Measurements from ENCODE around the gene NBAS. TPM values are rescaled to one million over a fixed set of nuclear protein-coding genes. Genes with fewer than 3 reads are reported as not detected.

Gene NBAS
- total and polyA plus RNA-seq, 2 of the 4 experiments (the other 2 are of a cell fraction), result 22.3 to 105 TPM

GRCh38 chr2:15557887-15558311, 3.2 kb downstream of the NBAS start (continued):
- no peak for TF ChIP-seq FOS (IDR thresholded peaks at IDR 0.05; ENCODE audit: low read depth, low read length)
- no peak for TF ChIP-seq NFE2L2 (IDR thresholded peaks at IDR 0.05; ENCODE audit: low read depth, low read length)
- TF ChIP-seq RCOR1 (IDR thresholded peaks at IDR 0.05; ENCODE audit: insufficient replicate concordance, low read length), result no peak

- H2BK15ac ChIP-seq (ENCODE audit: low read depth, low read length), result no peak overlapping the region
- H2BK20ac ChIP-seq (ENCODE audit: low read depth, low read length), result no peak overlapping the region
- no peak overlapping the region for H2AFZ ChIP-seq (replicated peaks; ENCODE audit: low read length, poor library complexity)
- H4K20me1 ChIP-seq (ENCODE audit: insufficient read depth, low read length), result peaks cover 8% of the 10 kb centered on the region; the same call in 1 of the 2 replicates
- H3K27ac ChIP-seq (ENCODE audit: insufficient read depth, low read length), result no peak overlapping the region
- ChIA-PET CTCF (interaction anchor here (1.0 to 1.4 kb wide), 2 partner anchors 10 to 15 kb away, joined by 3 read pairs; no protein-coding TSS in a partner anchor), POLR2A (ENCODE audit: unreplicated experiment) (no interaction called here)
- intact Hi-C loops (cut with micrococcal nuclease), result no loop called here
- no peak overlapping the region for H3K23ac ChIP-seq (ENCODE audit: low read depth, low read length)
- ATAC-seq (ENCODE audit: low read depth), result no peak
- no peak for TF ChIP-seq RAD21 (IDR thresholded peaks at IDR 0.05; ENCODE audit: low read length)
- H2BK5ac ChIP-seq (ENCODE audit: low read depth, low read length, poor library complexity, severe bottlenecking), result no peak overlapping the region
- H4K91ac ChIP-seq (ENCODE audit: insufficient read depth, low read depth, low read length), result no peak overlapping the region
- no peak overlapping the region for H3K18ac ChIP-seq (ENCODE audit: low read depth, low read length)
- no peak overlapping the region for H2BK120ac ChIP-seq (ENCODE audit: low read depth, low read length)
- H3K4ac ChIP-seq (ENCODE audit: low read depth, low read length), result no peak overlapping the region
- H3K56ac ChIP-seq (ENCODE audit: extremely low read depth, insufficient read depth, low read length), result no peak overlapping the region
- no peak overlapping the region for H4K5ac ChIP-seq (ENCODE audit: low read depth, low read length)
- peaks cover 3% of the 10 kb centered on the region for H3K9me1 ChIP-seq (ENCODE audit: insufficient read depth, low read length)
- H3K9ac ChIP-seq (ENCODE audit: low read depth, low read length), result no peak overlapping the region
- BruUV-seq (replicated peaks), result no TSS peak
- H3K14ac ChIP-seq (replicated peaks; ENCODE audit: low read depth, low read length), result no peak overlapping the region
- H3K4me2 ChIP-seq (ENCODE audit: low read depth, low read length), result no peak overlapping the region
- H3K4me1 ChIP-seq (ENCODE audit: control insufficient read depth, insufficient read depth, low read length), result no peaks in the 10 kb centered on the region
- in situ Hi-C loops (cut with MboI; ENCODE audit: low sequenced_read_pairs), result no loop called here
- no peak overlapping the region for H3K4me3 ChIP-seq (ENCODE audit: insufficient read depth, low read depth, low read length)
- no peak overlapping the region for H2AK9ac ChIP-seq (replicated peaks; ENCODE audit: low read depth, low read length, poor library complexity)
- peaks cover 29 to 30% of the 10 kb centered on the region in 2 experiments for H3K79me1 ChIP-seq (ENCODE audit: low read depth in 1 of 2, low read length in 2 of 2)
- H3K27me3 ChIP-seq (ENCODE audit: control insufficient read depth, insufficient read depth, low read length), result no peaks in the 10 kb centered on the region
- DNase-seq, result no peak
- H3K36me3 ChIP-seq (ENCODE audit: control insufficient read depth, insufficient read depth, low read length), result peaks cover 12% of the 10 kb centered on the region
- no CpG with 5 or more reads among the region's 4 CpGs for WGBS, 2 experiments (ENCODE audit: extremely low coverage in 2 of 2, insufficient read length in 1 of 2)
- H2AK5ac ChIP-seq (ENCODE audit: low read depth, low read length), result no peak overlapping the region
- H4K8ac ChIP-seq (ENCODE audit: low read depth in 2 of 2, low read length in 2 of 2), result no peak overlapping the region
- dilution Hi-C loops (cut with HindIII; ENCODE audit: low sequenced_read_pairs, unreplicated experiment), result no loop called here
- no peaks in the 10 kb centered on the region for H3K9me3 ChIP-seq (ENCODE audit: control insufficient read depth, insufficient read depth, low read length)
These were observed 4.7 kb downstream of the NBAS start for GRCh38 chr2:15556311-15556930.

Data from IMR-90 (cell line).